ENCODE results near the gene METTL4.

The METTL4 gene

DNA sequence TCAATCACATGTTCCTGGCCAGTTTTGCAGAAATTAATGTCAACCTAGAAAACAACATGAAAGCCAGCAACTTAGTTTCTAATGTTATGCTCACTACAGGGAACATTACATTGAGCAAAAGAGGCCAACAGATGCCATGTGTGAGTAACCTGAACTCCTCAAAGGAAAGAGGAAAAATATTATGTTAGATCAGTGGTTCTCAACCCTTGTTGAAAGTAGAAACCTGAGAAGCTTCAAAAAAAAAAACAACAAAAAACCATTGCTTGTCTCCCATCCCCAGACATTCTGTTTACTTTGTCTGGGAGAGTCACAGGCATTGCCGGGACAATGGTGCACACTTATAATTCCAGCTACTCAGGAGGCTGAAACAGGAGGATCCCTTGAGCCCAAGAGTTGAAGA lies 57.7 kb downstream of the METTL4 start:
- TF ChIP-seq, protein P1, sequence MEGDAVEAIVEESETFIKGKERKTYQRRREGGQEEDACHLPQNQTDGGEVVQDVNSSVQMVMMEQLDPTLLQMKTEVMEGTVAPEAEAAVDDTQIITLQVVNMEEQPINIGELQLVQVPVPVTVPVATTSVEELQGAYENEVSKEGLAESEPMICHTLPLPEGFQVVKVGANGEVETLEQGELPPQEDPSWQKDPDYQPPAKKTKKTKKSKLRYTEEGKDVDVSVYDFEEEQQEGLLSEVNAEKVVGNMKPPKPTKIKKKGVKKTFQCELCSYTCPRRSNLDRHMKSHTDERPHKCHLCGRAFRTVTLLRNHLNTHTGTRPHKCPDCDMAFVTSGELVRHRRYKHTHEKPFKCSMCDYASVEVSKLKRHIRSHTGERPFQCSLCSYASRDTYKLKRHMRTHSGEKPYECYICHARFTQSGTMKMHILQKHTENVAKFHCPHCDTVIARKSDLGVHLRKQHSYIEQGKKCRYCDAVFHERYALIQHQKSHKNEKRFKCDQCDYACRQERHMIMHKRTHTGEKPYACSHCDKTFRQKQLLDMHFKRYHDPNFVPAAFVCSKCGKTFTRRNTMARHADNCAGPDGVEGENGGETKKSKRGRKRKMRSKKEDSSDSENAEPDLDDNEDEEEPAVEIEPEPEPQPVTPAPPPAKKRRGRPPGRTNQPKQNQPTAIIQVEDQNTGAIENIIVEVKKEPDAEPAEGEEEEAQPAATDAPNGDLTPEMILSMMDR (IDR thresholded peaks at IDR 0.05; ENCODE audit: insufficient read depth, low read depth, low read length, missing control alignments) = no peak
- no peak overlapping the region for H3K4me3 ChIP-seq (ENCODE audit: low read length)
- no peak for DNase-seq (ENCODE audit: low read depth)

DNA sequence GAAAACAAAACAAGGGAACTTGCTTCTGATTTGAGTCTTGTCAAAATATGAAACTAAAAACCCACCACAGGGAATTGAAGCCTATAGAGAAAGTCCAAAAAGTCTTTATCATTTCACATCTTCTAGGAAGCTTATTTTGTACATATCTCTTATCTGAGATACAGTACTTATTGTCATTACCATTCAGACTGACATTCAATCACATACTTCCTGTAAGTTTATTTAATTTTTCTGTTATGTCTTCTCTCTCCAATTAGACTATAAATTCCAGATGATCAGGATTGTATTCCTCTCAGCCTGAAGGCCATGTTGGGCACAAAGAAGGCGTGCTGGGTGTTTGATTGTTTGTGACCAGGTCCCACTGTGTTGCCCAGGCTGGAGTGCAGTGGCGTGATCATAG lies 59.2 kb downstream of the METTL4 start:
- TF ChIP-seq, protein P1 (IDR thresholded peaks at IDR 0.05; ENCODE audit: insufficient read depth, low read depth, low read length, missing control alignments) = no peak
- no peak overlapping the region for H3K4me3 ChIP-seq (ENCODE audit: low read length)
- DNase-seq (ENCODE audit: low read depth) = no peak

DNA sequence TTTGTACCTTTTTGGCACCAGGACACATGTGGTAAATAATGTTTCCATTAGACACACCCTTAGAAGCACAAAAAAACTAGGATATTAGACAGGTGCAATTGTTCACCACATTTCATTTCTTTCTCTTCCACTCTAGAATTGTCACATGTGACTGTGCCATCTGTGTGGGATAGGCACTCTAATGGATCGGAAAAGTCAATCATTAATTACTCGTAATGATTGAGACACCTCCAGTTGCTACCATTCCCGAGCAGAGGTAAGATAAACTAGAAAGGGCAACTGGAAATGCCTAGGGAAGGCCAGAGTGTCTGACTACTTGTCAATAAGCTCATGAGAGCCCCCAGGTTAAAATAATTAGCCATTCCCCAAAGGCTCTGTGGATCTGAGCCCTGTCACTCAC lies 59.9 kb downstream of the METTL4 start:
- no peak for DNase-seq (ENCODE audit: low read depth)
- TF ChIP-seq, protein P1 (IDR thresholded peaks at IDR 0.05; ENCODE audit: insufficient read depth, low read depth, low read length, missing control alignments) = no peak
- H3K4me3 ChIP-seq (ENCODE audit: low read length) = no peak overlapping the region

DNA sequence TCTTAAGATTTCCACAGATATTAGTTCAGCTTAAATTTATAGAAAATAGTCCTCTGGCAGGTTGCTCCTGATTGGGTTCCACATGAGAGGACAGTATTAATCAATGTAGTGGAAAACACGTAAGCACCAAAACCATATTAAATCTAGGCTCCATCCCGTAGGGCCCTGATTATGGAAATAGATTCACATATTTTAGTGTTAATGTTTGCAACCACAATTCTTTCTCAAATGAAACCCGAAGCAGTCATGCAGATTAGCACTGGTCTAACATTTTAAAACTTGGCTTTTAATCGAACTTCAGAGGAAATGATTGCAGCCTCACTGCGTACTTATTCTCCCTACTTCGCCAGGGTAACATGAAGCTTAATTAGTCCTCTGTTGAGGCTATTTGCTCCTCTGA lies 60.9 kb downstream of the METTL4 start:
- DNase-seq (ENCODE audit: low read depth) = no peak
- H3K4me3 ChIP-seq (ENCODE audit: low read length) = no peak overlapping the region
- TF ChIP-seq, protein P1 (IDR thresholded peaks at IDR 0.05; ENCODE audit: insufficient read depth, low read depth, low read length, missing control alignments) = no peak

DNA sequence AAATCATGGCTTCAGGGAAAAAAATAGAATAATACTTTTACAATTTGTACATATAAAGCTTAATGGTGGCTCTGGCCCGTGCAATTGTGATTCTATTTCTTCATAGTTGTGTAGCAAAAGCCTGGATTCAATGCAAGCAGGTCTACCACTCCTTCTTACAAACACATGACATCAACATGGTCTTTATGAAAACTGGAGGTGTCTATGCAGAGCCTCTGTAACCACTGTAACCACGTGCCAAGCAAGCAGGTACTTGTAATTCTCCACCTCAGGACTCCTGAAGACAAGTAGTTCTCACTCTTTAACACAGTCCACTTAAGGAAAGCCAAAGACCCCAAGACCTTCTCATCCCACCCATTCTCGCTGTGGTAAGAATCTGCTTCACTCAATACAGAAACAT lies 62.6 kb downstream of the METTL4 start:
- TF ChIP-seq, protein P1 (IDR thresholded peaks at IDR 0.05; ENCODE audit: insufficient read depth, low read depth, low read length, missing control alignments) = no peak
- peak; percentile 70 for DNase-seq (ENCODE audit: low read depth)
- H3K4me3 ChIP-seq (ENCODE audit: low read length) = no peak overlapping the region

DNA sequence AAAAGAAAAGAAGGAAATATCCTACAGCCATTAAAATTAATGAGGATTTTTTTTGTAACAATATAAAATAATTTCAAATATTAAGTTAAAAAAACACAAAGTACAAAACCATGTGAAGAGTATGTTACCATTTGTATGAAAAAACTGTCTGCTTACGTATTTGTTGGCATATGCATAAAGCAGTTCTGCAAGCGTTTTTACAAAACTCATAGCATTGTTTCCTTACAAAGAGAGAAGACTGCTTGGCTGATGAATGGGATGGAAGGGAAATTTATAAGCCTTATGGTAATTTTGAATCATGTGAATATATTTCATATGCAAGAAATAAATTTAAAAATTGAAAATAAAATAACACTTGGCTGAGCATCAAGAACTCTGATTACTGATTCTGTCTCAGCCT lies 63.1 kb downstream of the METTL4 start:
- no peak overlapping the region for H3K4me3 ChIP-seq (ENCODE audit: low read length)

DNA sequence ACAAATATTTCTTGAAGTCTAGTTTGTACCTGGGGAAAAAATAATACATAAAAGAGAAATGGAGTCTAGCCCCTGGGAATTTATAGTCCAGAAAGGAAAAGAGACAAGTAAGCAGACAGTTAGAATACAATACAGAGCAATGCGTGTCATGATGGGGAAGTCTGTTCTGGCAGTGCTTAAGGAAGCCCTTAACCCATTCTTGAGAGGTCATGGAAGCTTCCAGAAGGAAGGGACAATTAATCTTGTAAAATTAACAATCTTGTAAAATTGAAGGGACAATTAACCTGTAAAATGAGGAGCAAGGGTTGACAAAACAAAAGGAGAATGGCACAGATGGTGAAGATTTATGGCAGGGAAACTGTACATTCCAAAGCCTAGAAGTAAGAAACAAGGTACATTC lies 66.7 kb downstream of the METTL4 start:
- no peak overlapping the region for H3K4me3 ChIP-seq (ENCODE audit: low read length)
- TF ChIP-seq, protein P1 (IDR thresholded peaks at IDR 0.05; ENCODE audit: insufficient read depth, low read depth, low read length, missing control alignments) = no peak

More for the DNA sequence above, 63.1 kb downstream of the METTL4 start:
- DNase-seq (ENCODE audit: low read depth) = no peak
- TF ChIP-seq, protein P1 (IDR thresholded peaks at IDR 0.05; ENCODE audit: insufficient read depth, low read depth, low read length, missing control alignments) = no peak

More for the DNA sequence above, 66.7 kb downstream of the METTL4 start:
- no peak for DNase-seq (ENCODE audit: low read depth)
